GM19468 (cell line): ENCODE measurements around the gene RAB12.
"Not testable (repeated sequence)": the region's sequence is repeated elsewhere in the genome, so short reads cannot be mapped to it uniquely, and the experiment has no call there.

Experiments used
- ATAC-seq: cut with Tn5 transposase; IDR thresholded peaks from one replicate; pipeline ENCODE4 v1.9.1; 2021; ENCODE audit warnings: mild to moderate bottlenecking, moderate library complexity, moderate number of reproducible peaks; ENCODE audit not compliant: unreplicated experiment; ENCODE audit errors: extremely low read depth

RAB12 gene

GRCh38 chr18:8610459-8610851 is 1.2 kb downstream of the RAB12 start:
- no peak for ATAC-seq

- no peak for ATAC-seq
Measured at GRCh38 chr18:8611916-8612576, 2.8 kb downstream of the RAB12 start.

- no peak for ATAC-seq
Measured at GRCh38 chr18:8614875-8615274, 5.6 kb downstream of the RAB12 start.

DNA sequence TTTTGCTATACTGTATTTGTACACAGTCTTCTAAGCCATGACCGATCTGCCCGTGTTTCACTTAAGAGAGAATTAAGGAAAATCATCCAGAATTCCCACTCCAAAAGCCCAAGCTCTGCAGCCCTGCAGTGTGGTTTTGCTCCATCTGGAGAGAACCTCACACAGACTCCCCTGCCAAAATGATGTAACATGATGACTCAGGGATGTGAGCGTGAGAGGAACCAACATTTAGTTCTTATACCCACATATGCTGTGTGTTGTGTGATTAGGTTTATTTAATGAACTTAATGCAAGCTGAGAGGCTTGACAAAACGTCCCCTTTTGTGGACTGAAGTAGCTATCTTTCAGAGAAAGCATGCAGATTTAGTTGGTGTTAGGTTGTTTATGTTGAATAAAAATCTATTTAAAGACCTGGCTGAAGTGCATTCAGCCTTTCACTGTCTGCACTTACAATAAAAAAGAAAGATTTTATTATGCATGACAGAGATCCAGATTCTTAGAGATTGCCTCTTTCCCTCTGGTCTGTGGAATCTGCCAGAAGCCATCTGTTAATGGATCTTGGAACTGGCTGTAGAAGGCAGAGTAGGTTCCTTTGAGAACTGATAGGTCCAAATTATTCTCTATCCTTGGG is 6.3 kb downstream of the RAB12 start:
- no peak for ATAC-seq

DNA sequence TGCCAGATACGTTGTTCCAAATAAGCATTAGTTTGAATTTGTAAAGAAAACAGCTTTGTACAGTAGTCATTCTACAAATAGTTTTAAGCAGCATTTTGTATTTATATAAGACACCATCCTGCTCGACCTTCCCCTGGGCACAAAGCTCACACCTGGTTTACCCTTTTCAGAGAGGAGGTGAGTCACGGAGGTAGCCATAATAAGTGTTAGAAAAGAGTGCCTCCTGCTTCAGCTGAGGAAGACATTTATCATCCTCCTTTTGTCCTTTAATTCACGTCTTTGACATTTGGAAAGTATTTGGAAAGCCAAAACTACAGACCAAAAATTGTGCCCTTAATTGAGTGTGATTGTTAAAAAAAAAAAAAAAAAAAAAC is 6.8 kb downstream of the RAB12 start:
- no peak for ATAC-seq

GRCh38 chr18:8617907-8618306 is 8.7 kb downstream of the RAB12 start:
- no peak for ATAC-seq

DNA sequence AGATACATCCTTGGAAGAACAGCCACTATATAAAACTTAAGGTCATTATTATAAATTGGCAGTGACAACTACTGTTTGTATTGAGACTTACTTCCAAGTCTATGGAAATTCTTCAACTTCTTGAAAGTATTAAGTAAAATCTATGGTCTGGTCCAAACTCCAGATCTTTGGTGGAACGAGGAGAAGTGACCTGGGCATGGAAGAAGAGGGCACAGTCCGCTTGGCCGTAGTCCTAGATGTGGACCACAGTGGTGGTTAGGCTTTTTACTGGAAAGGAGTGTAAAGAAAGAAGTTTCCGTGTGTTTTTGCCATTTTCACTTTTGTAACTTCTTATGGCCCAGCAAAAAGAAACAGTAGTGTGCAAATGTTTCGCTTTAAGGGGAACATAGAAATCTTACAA is 9.8 kb downstream of the RAB12 start:
- no peak for ATAC-seq

DNA sequence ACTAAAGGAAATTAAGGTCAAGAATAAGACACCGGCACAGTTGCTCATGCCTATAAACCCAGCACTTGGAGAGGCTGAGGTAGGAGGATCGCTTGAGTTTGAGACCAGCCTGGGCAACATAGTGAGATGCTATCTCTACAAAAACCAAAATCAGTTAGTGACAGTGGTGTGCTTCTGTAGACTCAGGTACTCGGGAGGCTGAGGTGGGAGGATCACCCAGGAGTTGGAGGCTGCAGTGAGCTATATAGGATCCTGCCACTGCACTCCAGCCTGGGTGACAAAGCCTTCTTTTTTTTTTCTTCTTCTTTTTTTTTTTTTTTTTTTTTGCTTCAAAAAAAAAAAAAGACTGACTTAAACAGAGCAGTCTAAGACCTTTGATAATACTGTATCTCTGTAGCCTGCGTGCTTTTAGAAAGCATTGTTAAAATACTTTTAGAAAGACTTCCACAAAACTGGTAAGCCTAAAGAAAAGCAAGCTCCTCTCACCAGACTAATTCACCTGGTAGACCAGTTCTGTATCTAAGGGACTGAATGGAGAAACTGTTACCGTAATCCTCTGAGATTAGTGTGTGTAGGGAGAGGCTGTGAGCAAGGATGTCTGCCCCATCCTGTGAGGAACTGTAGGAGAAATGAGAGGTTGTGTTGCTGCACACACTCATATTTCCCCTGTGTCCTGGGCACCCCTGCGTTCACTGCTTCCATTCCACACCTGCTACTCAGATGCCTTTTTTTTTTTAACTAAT is 10.8 kb downstream of the RAB12 start:
- no peak for ATAC-seq

GRCh38 chr18:8620845-8621244 is 11.6 kb downstream of the RAB12 start:
- no peak for ATAC-seq

DNA sequence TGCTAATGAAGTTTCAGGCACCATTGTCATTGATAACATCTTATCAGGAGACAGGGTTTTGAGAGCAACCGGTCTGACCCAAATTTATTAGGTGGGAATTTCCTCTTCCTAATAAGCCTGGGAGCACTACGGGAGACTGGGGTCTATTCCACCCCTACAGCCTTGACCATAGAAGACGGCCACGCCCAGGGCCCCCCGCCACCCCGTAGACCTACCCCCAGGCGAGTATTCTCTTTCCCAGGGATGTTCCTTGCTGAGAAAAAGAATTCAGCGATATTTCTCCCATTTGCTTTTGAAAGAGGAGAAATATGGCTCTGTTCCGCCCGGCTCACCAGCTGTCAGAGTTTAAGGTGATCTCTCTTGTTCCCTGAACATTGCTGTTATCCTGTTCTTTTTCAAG is 13.4 kb downstream of the RAB12 start:
- ATAC-seq: not testable (repeated sequence)

- no peak for ATAC-seq
Measured at GRCh38 chr18:8623549-8624106, 14.4 kb downstream of the RAB12 start.

DNA sequence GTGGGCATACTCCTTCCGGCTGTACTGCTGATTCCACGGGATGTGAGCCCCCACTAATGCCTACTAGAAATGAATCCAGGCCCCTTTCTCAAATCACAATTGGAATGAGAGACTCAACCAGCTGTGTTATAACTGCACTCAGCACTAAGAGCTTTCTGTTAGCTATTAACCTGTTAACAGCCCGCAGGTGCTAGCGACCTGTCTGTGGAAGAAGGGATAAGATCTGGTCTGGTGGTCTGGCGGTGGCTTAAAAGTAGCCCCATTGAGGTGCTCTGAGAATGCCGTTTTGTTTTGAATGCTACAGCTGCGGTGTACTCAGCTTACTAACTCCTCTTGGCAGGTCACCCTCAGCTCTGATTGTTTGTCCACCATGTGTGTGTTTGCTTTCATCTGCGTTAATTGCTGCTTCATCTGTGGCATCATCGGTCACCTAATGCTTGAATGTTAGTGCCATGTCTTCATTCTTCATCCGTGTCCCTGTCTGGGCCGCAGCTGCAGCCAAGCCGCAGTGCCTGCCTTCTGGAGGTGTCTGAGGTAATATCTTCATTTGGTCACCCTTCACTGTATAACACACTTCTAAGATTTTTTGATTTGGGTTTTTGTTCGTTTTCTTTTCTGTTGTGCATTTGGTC is 16.3 kb downstream of the RAB12 start:
- no peak for ATAC-seq

DNA sequence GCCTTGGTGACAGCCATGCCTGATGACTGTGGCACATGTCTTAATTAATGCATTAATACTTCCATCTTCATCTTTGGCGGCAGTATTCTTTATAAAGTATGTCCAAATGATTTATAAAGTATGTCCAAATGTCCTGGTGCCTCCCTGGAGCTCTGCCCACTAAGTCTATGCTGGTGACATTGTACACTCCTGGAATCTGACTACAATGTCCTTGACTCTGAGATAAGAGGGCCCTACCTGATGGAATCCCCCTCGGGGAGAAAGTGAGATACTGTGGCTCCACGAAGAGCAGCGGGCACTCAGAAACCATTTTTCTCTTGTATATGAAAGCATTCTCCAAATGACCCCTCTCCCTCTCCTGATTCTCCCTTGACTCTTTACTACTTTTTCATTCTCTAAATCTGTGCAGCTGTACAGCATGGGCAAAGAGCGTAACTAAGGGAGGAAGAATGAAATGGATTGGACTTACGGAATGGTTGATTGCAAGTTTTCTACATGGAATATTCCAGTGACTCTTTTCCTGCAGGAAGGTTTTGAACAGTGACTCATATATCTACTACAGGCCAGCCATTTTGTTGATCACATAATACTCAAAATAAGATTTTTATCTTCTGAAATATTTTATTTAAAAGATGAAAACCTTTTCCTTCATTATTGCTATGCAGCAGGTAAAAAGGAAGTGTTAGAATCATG is 17.3 kb downstream of the RAB12 start:
- no peak for ATAC-seq

- ATAC-seq: no peak
Measured at GRCh38 chr18:8627107-8627472, 17.9 kb downstream of the RAB12 start.

DNA sequence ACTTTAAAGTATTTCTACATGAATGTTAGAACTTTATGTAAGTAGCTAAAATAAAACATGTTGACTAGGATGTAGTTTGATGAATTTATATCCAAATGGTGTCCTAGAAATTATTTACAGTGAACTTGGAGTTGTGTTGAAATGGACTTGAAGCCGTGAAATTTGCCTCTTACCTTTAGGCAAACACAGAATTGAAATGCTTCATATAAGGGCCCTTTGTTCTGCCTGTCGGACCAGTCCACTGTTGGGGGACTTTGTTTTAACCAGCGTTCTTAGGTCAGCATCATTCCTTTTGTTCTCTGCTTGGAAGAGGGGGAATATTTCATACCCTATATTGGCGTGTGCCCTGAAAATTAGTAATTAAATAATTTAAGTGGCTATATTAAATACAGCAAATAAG is 18.3 kb downstream of the RAB12 start:
- no peak for ATAC-seq

GRCh38 chr18:8629602-8630001 is 20.4 kb downstream of the RAB12 start:
- ATAC-seq: no peak

- ATAC-seq: no peak
Measured at GRCh38 chr18:8630546-8630945, 21.3 kb downstream of the RAB12 start.

DNA sequence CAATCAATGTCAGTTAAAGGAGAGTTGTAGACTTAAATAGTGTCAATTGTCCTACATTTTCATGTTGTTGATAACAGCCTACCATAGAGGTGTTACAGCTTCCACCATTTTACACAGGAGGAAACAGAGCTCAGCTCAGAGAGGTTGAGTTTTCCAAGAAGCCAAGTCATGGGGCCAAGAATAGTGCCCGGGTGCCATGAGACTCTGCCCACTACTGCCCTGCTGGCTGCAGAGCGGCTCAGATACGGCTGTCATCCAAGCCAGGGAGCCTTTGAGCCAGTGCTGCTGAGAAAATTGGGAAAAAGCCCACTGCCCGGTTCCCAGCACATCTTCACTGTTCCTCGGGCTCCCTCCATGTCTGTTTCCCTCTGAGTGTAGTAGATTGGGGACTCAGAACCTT is 22.0 kb downstream of the RAB12 start:
- no peak for ATAC-seq

- no peak for ATAC-seq
Measured at GRCh38 chr18:8632386-8632785, 23.1 kb downstream of the RAB12 start.

- ATAC-seq: no peak
Measured at GRCh38 chr18:8634508-8634907, 25.3 kb downstream of the RAB12 start.
